CD4-positive, alpha-beta T cell (primary cell): ENCODE results near the gene FASN. TPM values are rescaled to one million over a fixed set of nuclear protein-coding genes. Genes with fewer than 3 reads are reported as not detected.
A peak's percentile ranks its signal among the peaks of the same experiment; 100 is the strongest.
"Not testable (repeated sequence)": the region's sequence is repeated elsewhere in the genome, so short reads cannot be mapped to it uniquely, and the experiment has no call there.

Experiments
- ATAC-seq: fragments of 200-7000 bp; cut with Tn5 transposase; one replicate; pipeline ENCODE4 v1.10.0; 2022; ENCODE audit warnings: mild to moderate bottlenecking; ENCODE audit not compliant: poor library complexity
- CTCF ChIA-PET: fragments of 350-600 bp; sonication (Branson Sonifier 250); formaldehyde crosslinking; loops from one replicate; lab custom pipeline; 2021; ENCODE audit warnings: antibody characterized with exemption, inconsistent platforms; lab: Charles Lee
- POLR2A ChIA-PET: fragments of 350-600 bp; sonication (Branson Sonifier 250); formaldehyde crosslinking; loops from one replicate; lab custom pipeline; 2021; ENCODE audit warnings: antibody characterized with exemption, inconsistent platforms; lab: Charles Lee
- DNase-seq, 14 experiments: peaks; one replicate each; pipeline ENCODE4 v3.0.0-alpha.2; 2013 to 2020; ENCODE audit warnings: mixed read lengths in 2 of 14
- H3K27ac ChIP-seq, 2 donors: one replicate each; pipeline versions ENCODE4 v1.5.1 to v1.7.0; 2013; ENCODE audit warnings: low read length in 2 of 2, low read depth in 1 of 2, mild to moderate bottlenecking in 1 of 2
- H3K27me3 ChIP-seq, 2 experiments: 1 replicate in 1 of 2; 2 replicates in 1 of 2; pipeline versions ENCODE4 v1.6.1 to v1.7.0; 2013; ENCODE audit warnings: low read length in 2 of 2, control low read depth in 1 of 2, mild to moderate bottlenecking in 1 of 2, moderate library complexity in 1 of 2; ENCODE audit not compliant: insufficient read depth in 2 of 2, control insufficient read depth in 1 of 2
- H3K36me3 ChIP-seq: one replicate; pipeline ENCODE4 v1.6.1; 2013; ENCODE audit warnings: low read length, control low read depth; ENCODE audit not compliant: insufficient read depth
- H3K4me1 ChIP-seq: one replicate; pipeline ENCODE4 v1.6.1; 2013; ENCODE audit warnings: low read length, control low read depth; ENCODE audit not compliant: insufficient read depth
- H3K4me3 ChIP-seq: one replicate; pipeline ENCODE4 v1.5.1; 2013; ENCODE audit warnings: mild to moderate bottlenecking, low read length, moderate library complexity
- H3K9me3 ChIP-seq, 2 experiments: 1 replicate in 1 of 2; 2 replicates in 1 of 2; pipeline versions ENCODE4 v1.6.1 to v1.7.0; 2013; ENCODE audit warnings: low read length in 2 of 2, mild to moderate bottlenecking in 2 of 2, control low read depth in 1 of 2, moderate library complexity in 1 of 2; ENCODE audit not compliant: control insufficient read depth in 1 of 2, insufficient read depth in 1 of 2
- H3K27ac Mint-ChIP-seq: one replicate; pipeline ENCODE4 v1.8.0; 2020; ENCODE audit warnings: mixed read lengths
- H3K27me3 Mint-ChIP-seq: one replicate; pipeline ENCODE4 v1.8.0; 2021; ENCODE audit warnings: mixed read lengths
- H3K36me3 Mint-ChIP-seq: one replicate; pipeline ENCODE4 v1.8.0; 2021; ENCODE audit warnings: low read depth, mixed read lengths
- H3K4me1 Mint-ChIP-seq: one replicate; pipeline ENCODE4 v1.8.0; 2021; ENCODE audit warnings: low read depth, mixed read lengths
- H3K4me3 Mint-ChIP-seq: one replicate; pipeline ENCODE4 v1.8.0; 2020; ENCODE audit warnings: mild to moderate bottlenecking, mixed read lengths
- H3K9me3 Mint-ChIP-seq: one replicate; pipeline ENCODE4 v1.8.0; 2020; ENCODE audit warnings: mixed read lengths
- CTCF ChIP-seq: fragments of 200-600 bp; IDR thresholded peaks from one replicate; pipeline ENCODE4 v1.8.0; 2022; ENCODE audit warnings: antibody characterized with exemption, mild to moderate bottlenecking
- intact Hi-C, 2 experiments: fragments of 100-400 bp; cut with DNase I in 1 of 2; cut with micrococcal nuclease in 1 of 2; formaldehyde crosslinking; loops; one replicate each; pipeline versions ENCODE4 v1.15.1 to v1.9.0; 2023 to 2025; cut with DNase I, micrococcal nuclease
- total RNA-seq, 174 experiments: library from RNA in 2 of 174; stranded (reverse) in 2 of 174; gene quantifications; one replicate each; pipeline ENCODE4 v1.2.3 and lab custom pipeline; 2021 to 2026

Gene FASN
- total RNA-seq, 2 experiments from 2014 or later, result 168 to 174 TPM

DNA sequence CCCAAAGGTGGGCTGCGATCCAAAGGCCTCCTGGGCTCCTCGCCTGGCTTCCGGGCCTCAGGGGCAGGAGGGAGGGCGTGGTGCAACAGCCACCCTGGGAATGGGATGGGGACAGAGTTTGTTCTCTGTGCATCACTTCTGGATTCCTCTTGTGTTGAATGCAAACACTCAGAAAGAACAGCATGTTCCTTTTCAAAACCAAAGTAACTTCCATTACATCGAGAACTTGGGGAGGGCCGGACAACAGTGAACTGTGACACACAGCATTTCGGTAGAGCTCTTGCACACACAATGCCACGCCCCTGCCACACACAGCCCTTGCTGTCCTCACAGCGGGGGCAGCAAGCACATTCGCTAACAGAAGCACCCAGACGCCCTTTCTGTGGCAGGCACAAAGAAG is 36.1 kb upstream of the FASN start:
- Mint-ChIP-seq H3K27me3 (no peaks in the 10 kb centered on the region), H3K27ac (peak overlapping the region; percentile 14), H3K4me3 (no peak overlapping the region), H3K4me1 (peaks cover 5% of the 10 kb centered on the region), H3K9me3 (no peaks in the 10 kb centered on the region), H3K36me3 (no peaks in the 10 kb centered on the region)
- ChIA-PET POLR2A (no interaction called here), CTCF (no interaction called here)
- Histone ChIP-seq H3K27me3 (no peaks in the 10 kb centered on the region), H3K27ac (no peak overlapping the region), H3K36me3 (no peaks in the 10 kb centered on the region), H3K4me1 (peaks cover 11% of the 10 kb centered on the region), H3K4me3 (no peak overlapping the region), H3K9me3 (no peaks in the 10 kb centered on the region)
- no peak for TF ChIP-seq CTCF
- no peak for DNase-seq
- intact Hi-C loops, result no loop called here
- ATAC-seq, result no peak

DNA sequence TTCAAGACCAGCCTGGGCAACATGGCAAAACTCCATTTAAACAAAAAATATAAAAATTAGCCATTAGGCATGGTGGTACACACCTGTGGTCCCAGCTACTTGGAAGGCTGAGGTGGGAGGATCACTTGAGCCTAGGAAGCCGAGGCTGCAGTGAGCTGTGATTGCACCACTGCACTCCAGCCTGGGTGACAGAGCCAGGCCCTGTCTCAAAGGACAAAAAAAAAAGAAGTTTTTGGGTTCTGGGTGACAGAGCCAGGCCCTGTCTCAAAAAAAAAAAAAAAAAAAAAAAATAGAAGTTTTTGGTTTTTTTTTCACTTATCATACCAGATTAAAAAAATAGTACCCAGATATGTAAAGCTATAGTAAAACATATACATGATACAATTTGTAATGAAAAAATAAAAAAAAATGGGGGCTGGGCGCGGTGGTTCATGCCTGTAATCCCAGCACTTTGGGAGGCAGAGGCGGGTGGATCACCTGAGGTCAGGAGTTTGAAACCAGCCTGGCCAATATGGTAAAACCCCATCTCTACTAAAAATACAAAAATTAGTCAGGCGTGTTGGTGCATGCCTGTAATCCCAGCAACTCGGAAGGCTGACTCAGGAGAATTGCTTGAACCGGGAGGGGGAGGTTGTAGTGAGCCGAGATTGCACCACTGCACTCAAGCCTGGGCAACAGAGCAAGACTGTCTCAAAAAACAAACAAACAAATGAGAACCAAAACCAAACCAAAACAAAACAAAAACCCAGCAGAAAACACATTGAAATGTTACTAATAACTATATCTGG is 35.3 kb upstream of the FASN start:
- intact Hi-C loops, DNase-seq, H3K36me3 Mint-ChIP-seq, H3K4me3 Mint-ChIP-seq, H3K9me3 Mint-ChIP-seq, H3K36me3 ChIP-seq, H3K27me3 Mint-ChIP-seq, H3K27ac ChIP-seq, H3K4me3 ChIP-seq, H3K27me3 ChIP-seq, ATAC-seq, H3K9me3 ChIP-seq: not testable (repeated sequence)
- Mint-ChIP-seq H3K27ac (peak overlapping the region; percentile 14), H3K4me1 (peaks cover 12% of the 10 kb centered on the region)
- ChIA-PET POLR2A (interaction anchor here (0.9 kb wide), 1 partner anchor 11 kb away, joined by 3 read pairs; no protein-coding TSS in a partner anchor), CTCF (interaction anchor here (0.9 kb wide), 1 partner anchor 27 kb away, joined by 3 read pairs; no protein-coding TSS in a partner anchor)
- H3K4me1 ChIP-seq, result peaks cover 18% of the 10 kb centered on the region

DNA sequence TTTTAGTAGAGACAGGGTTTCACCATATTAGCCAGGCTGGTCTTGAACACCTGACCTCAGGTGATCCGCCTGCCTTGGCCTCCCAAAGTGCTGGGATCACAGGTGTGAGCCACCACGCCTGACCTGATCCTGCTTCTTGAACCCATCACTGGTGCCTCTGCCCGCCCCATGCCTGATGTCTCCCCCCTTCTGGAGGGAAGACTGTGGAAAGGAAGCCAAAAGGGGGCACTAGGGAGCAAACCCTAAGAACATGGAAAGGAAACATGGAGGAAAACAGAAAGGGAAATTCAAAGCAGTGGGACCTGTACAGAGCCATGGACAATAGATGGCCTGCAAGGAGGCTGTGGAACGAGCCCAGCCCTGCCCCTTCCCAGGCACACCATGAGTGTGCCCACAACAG is 31.1 kb upstream of the FASN start:
- no peak for ATAC-seq
- H3K4me3 Mint-ChIP-seq, result no peak overlapping the region
- no peaks in the 10 kb centered on the region for H3K9me3 Mint-ChIP-seq
- peak overlapping the region; percentile 97 for H3K27ac Mint-ChIP-seq
- no peaks in the 10 kb centered on the region for H3K27me3 Mint-ChIP-seq
- H3K36me3 ChIP-seq, result no peaks in the 10 kb centered on the region
- H3K4me1 ChIP-seq, result peaks cover 61% of the 10 kb centered on the region
- peak overlapping the region; percentile 40 to 94 for H3K27ac ChIP-seq
- CTCF ChIA-PET, result no interaction called here
- no peaks in the 10 kb centered on the region for H3K27me3 ChIP-seq
- POLR2A ChIA-PET, result interaction anchor here (1.1 kb wide), 1 partner anchor 31 kb away, joined by 3 read pairs; no protein-coding TSS in a partner anchor
- DNase-seq, result no peak
- TF ChIP-seq CTCF, result no peak
- H3K9me3 ChIP-seq, result no peaks in the 10 kb centered on the region
- H3K4me3 ChIP-seq, result no peak overlapping the region
- intact Hi-C loops, result loop anchor here (10.0 kb wide), 2 partner anchors 94 to 164 kb away; partner anchors contain the start of genes DCXR (in 1 of the 2), NOTUM (in 1 of the 2) and RAC3 (in 1 of the 2)
- H3K36me3 Mint-ChIP-seq, result peaks cover 6% of the 10 kb centered on the region
- H3K4me1 Mint-ChIP-seq, result peaks cover 53% of the 10 kb centered on the region
